Measurements from ENCODE around the gene TNFRSF14.

The TNFRSF14 gene

GRCh38 chr1:2603521-2604155 is 47.5 kb downstream of the TNFRSF14 start:
- TF ChIP-seq POLR2A (IDR thresholded peaks at IDR 0.05; ENCODE audit: low read depth, low read length) = no peak
- FAIRE-seq (no peak), DNase-seq (ENCODE audit: insufficient read length, low spot score) (no peak)

GRCh38 chr1:2604156-2604843 is 48.1 kb downstream of the TNFRSF14 start:
- no peak for TF ChIP-seq POLR2A (IDR thresholded peaks at IDR 0.05; ENCODE audit: low read depth, low read length)
- no peak for DNase-seq (ENCODE audit: insufficient read length, low spot score)
- no peak for FAIRE-seq

DNA sequence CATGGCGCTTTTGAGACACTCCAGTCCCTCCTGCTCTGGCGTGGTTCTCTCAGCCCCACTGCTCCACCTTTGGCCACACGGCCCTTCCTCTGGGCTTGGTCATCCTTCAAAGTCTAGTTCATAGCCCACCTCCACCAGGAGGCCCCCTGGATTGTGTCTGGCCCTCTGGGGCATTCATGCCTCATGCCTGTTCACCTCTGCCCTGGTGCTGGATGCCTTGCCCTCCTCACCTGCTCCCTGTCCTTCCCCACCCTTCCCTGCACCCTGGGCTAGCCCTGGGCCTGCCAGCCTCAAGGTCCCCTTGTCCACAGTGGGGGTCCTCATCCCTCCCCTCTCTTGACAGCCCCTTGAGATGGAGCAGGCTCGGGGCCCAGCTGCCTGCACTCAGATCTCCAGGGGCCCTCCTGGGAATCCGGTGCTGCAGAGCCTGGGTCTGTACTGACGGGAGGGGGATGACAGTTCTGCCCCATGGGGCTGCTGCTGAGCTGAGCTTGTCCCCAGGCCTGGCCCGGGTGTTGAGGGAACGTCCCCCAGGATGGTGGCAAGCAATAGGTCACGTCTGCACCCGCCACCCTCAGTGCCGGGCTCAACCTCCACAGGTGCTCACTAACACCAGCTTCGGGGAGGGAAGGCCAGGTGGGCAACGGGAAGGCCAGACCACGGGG is 48.8 kb downstream of the TNFRSF14 start:
- DNase-seq (ENCODE audit: insufficient read length, low spot score) (no peak), FAIRE-seq (no peak)
- TF ChIP-seq POLR2A (IDR thresholded peaks at IDR 0.05; ENCODE audit: low read depth, low read length) = no peak

DNA sequence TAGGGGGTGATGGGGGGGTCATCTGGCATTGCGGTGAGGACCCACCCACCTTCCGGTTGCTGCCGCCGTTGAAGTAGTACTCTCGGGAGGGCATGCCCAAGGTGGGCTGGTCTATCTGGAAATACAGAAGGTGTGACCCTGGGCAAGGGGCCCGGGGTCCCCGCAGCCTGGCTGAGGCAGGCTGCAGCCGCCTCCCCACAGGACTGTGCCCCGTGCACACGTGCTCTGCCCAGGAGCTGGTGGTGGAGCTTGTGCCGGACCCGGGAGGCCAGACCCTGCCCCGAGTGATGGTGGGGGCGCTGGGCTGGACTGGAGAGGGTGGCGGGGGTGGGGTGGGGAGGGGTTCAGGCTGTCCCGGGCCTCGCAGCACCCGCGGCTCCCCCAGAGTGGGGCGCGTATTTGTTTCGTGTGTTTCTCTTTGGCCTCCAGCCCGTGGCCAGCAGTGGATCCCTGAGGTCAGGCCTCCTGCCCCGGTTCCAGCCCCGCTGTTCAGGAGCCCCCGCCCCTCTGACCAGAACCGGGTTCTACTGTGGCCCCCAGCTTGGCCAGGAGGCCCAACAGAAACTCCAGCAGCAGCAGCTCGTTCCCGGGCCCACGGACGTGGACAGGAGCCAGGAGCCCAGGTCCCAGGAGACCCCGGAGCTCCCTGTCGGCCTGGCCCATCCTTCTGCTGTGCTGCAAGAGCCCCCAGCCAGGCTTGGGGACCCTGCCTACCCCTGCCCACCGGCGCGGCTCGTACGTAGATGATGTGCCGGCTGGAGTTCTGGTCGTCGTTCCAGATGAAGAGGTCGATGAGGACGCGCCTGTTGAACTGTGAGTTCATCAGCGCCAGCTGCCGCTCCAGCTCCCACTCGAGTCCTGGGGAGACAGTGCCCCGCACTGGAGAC is 49.6 kb downstream of the TNFRSF14 start:
- DNase-seq (ENCODE audit: insufficient read length, low spot score) (no peak), FAIRE-seq (no peak)
- TF ChIP-seq POLR2A (IDR thresholded peaks at IDR 0.05; ENCODE audit: low read depth, low read length) = no peak

DNA sequence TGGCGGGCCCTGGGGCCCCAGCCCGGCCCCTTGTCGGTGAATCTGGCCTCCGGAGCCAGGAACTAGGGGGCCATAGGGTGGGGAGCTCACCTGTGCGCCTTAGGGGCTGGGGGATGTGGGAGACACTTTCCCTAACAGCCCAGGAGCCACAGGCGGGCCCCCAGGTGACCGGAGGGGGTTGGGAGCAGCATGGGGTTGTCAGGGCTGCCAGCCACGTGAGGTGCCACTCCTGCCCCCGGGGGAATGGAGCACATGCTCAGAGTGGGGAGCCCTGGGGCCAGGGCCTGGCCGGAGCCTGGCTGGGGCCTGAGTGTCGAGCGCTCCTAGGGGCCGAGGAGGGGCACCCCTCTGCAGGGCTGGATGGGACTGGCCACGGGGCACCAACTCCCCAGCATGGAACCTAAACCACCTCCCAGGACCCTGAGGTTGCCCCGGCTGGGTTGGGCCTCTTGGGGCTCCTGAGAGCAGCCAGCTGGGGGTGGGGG is 50.3 kb downstream of the TNFRSF14 start:
- FAIRE-seq (no peak), DNase-seq (ENCODE audit: insufficient read length, low spot score) (no peak)
- TF ChIP-seq POLR2A (IDR thresholded peaks at IDR 0.05; ENCODE audit: low read depth, low read length) = no peak

- FAIRE-seq (no peak), DNase-seq (ENCODE audit: insufficient read length, low spot score) (no peak)
- TF ChIP-seq POLR2A (IDR thresholded peaks at IDR 0.05; ENCODE audit: low read depth, low read length) = no peak
Observed at GRCh38 chr1:2606881-2607621, 50.9 kb downstream of the TNFRSF14 start.

GRCh38 chr1:2607641-2608091 is 51.5 kb downstream of the TNFRSF14 start:
- DNase-seq (ENCODE audit: insufficient read length, low spot score) (no peak), FAIRE-seq (no peak)
- TF ChIP-seq POLR2A (IDR thresholded peaks at IDR 0.05; ENCODE audit: low read depth, low read length) = no peak

- TF ChIP-seq POLR2A (IDR thresholded peaks at IDR 0.05; ENCODE audit: low read depth, low read length) = no peak
- DNase-seq (ENCODE audit: insufficient read length, low spot score) (no peak), FAIRE-seq (no peak)
Observed at GRCh38 chr1:2609319-2610035, 53.3 kb downstream of the TNFRSF14 start.

DNA sequence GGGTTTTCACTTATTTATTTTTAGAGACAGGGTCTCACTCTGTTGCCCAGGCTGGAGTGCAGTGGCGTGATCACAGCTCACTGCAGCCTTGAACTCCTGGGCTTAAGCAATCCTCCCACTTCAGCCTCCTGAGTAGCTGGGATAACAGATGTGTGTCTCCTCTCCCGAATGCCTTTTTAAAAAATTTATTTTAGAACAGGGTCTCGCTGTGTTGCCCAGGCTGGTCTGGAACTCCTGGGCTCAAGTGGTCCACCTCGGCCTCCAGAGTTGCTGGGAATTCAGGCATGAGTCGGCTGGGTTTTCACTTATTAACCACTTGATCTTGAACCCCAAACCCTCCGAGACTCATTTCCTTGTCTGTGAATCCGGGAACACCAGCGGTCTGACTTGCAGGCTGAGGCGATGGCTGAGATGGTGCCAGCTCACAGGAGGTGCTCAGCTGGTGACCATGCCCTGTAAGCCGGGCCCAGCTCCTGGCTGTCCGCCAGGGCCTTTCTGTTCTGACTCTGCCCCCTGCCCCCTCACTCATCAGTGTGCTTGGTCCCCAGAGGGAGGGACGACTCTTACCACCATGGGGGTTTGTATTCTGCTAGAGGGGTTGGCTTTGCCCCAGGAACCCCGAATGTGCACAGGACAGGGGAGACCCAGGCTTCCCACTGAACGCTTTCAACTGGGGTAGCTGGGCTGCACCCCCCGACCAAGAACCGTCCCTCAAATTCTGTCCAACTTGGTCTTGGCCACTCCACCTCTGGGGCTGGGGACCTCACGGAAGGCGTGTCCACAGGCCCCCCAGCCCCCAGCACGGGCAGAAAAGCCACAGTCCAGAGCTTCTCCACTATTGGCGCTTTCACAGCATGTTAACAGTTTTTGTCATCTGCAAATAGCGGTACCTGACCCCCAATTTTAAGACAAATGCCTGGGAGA is 54.1 kb downstream of the TNFRSF14 start:
- FAIRE-seq (no peak), DNase-seq (ENCODE audit: insufficient read length, low spot score) (no peak)
- TF ChIP-seq POLR2A (IDR thresholded peaks at IDR 0.05; ENCODE audit: low read depth, low read length) = no peak

DNA sequence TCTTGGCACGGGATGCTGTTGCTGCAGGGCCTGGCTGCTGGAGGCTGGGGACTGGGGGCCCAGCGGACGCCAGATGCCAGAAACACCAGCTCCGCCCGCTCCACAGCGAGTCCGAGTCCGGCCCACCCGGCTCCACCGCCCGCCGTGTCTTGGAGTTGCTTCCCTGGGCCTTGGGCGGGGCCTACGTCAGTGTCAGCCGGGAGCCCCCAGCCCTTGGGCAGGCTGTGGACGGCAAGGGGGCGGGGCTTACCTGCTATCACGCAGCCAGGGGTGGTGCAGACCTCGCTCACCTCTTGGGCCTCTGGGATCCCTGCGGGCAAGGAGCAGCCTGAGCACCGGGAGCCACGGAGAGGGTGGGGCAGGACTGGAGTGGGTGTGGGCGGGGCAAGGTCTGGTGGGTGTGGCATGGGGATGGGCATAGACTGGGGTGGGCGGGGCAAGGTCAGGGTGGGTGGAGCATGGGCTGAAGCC is 54.9 kb downstream of the TNFRSF14 start:
- DNase-seq (ENCODE audit: insufficient read length, low spot score) = peak; percentile 20
- FAIRE-seq = no peak

GRCh38 chr1:2611621-2612437 is 55.7 kb downstream of the TNFRSF14 start:
- FAIRE-seq (no peak), DNase-seq (ENCODE audit: insufficient read length, low spot score) (no peak)
- TF ChIP-seq POLR2A (IDR thresholded peaks at IDR 0.05; ENCODE audit: low read depth, low read length) = no peak

More for the DNA sequence above, 54.9 kb downstream of the TNFRSF14 start:
- TF ChIP-seq POLR2A (IDR thresholded peaks at IDR 0.05; ENCODE audit: low read depth, low read length) = no peak
